ENCODE data around the gene DCAF17. TPM values are rescaled to one million over a fixed set of nuclear protein-coding genes. Genes with fewer than 3 reads are reported as not detected.

Gene DCAF17
- total RNA-seq, 4 donors from 2014 or later, result 38.7 to 52.1 (median 46.2) TPM

GRCh38 chr2:171390941-171391516 is 43.0 kb upstream of the DCAF17 start:
- H3K36me3 ChIP-seq, result no peaks in the 10 kb centered on the region
- H3K9me3 ChIP-seq, result no peaks in the 10 kb centered on the region
- no peaks in the 10 kb centered on the region for H3K27me3 ChIP-seq
- WGBS, 2 donors, result 98 to 100% methylated on average over 1 of the region's 1 CpG
- intact Hi-C loops (cut with DNase I), result no loop called here
- peaks cover 1 to 5% of the 10 kb centered on the region in 2 donors for H3K4me1 ChIP-seq
- H3K27ac ChIP-seq, result no peak overlapping the region
- TF ChIP-seq CTCF (IDR thresholded peaks at IDR 0.05), result no peak
- TF ChIP-seq POLR2A (IDR thresholded peaks at IDR 0.05), result no peak
- DNase-seq, result no peak
- no peak overlapping the region for H3K4me3 ChIP-seq (replicated peaks in 1 of 3)

- 95 to 97% methylated on average over 2 of the region's 2 CpGs for WGBS, 2 donors
- TF ChIP-seq CTCF (IDR thresholded peaks at IDR 0.05), result no peak
- no peak for TF ChIP-seq POLR2A (IDR thresholded peaks at IDR 0.05)
- H3K9me3 ChIP-seq, result no peaks in the 10 kb centered on the region
Observed at GRCh38 chr2:171391532-171391931, 42.5 kb upstream of the DCAF17 start.

GRCh38 chr2:171393487-171393886 is 40.5 kb upstream of the DCAF17 start:
- TF ChIP-seq CTCF (IDR thresholded peaks at IDR 0.05), result no peak
- no peak for TF ChIP-seq POLR2A (IDR thresholded peaks at IDR 0.05)
- no peak for DNase-seq
- Histone ChIP-seq H3K27me3 (no peaks in the 10 kb centered on the region), H3K4me1 (no peaks in the 10 kb centered on the region), H3K27ac (no peak overlapping the region), H3K4me3 (replicated peaks in 1 of 3) (no peak overlapping the region), H3K36me3 (no peaks in the 10 kb centered on the region), H3K9me3 (no peaks in the 10 kb centered on the region)
- intact Hi-C loops (cut with DNase I), result no loop called here
- WGBS, 2 donors, result 98 to 100% methylated on average over 1 of the region's 1 CpG

More at GRCh38 chr2:171391532-171391931, 42.5 kb upstream of the DCAF17 start:
- intact Hi-C loops (cut with DNase I), result no loop called here
- DNase-seq, result no peak
- H3K4me3 ChIP-seq (replicated peaks in 1 of 3), result no peak overlapping the region
- H3K4me1 ChIP-seq, result no peaks in the 10 kb centered on the region
- no peak overlapping the region for H3K27ac ChIP-seq
- H3K36me3 ChIP-seq, result no peaks in the 10 kb centered on the region
- no peaks in the 10 kb centered on the region for H3K27me3 ChIP-seq

DNA sequence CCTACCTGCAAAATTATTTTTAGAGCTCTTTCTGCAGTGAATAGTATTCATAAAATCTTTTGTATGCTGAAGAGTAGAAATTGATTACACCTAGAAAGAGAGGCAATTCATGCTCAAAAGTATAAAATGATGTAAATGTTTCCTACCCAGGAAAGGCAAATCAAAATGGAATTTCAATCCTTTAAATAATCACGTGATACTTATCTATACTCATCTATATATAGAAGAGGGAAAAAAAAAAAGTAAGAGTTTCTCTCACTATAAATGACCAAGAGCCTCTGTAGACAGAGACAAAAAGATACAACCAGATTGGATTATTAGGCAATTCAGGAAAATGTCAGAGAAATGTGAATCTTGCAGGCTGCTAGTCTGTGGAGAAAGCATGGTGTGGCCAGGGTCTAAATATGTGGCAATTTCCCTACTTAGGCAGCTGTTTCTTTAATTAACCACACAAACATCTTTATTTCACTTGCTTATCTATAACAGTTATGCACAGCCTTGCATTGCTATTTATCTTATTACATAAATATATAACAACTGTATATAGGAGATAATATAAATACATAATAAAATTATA is 39.8 kb upstream of the DCAF17 start:
- intact Hi-C loops (cut with DNase I), result no loop called here
- DNase-seq, result no peak
- TF ChIP-seq CTCF (IDR thresholded peaks at IDR 0.05) (no peak), POLR2A (IDR thresholded peaks at IDR 0.05) (no peak)
- Histone ChIP-seq H3K9me3 (no peaks in the 10 kb centered on the region), H3K27ac (no peak overlapping the region), H3K27me3 (no peaks in the 10 kb centered on the region), H3K4me3 (replicated peaks in 1 of 3) (no peak overlapping the region), H3K4me1 (no peaks in the 10 kb centered on the region), H3K36me3 (no peaks in the 10 kb centered on the region)
- WGBS, 2 donors, result 79 to 96% methylated on average over 1 of the region's 1 CpG

- Histone ChIP-seq H3K4me1 (no peaks in the 10 kb centered on the region), H3K4me3 (replicated peaks in 1 of 3) (no peak overlapping the region), H3K27ac (no peak overlapping the region), H3K9me3 (no peaks in the 10 kb centered on the region), H3K36me3 (no peaks in the 10 kb centered on the region), H3K27me3 (no peaks in the 10 kb centered on the region)
- DNase-seq, result no peak
- no peak for TF ChIP-seq CTCF (IDR thresholded peaks at IDR 0.05)
- TF ChIP-seq POLR2A (IDR thresholded peaks at IDR 0.05), result no peak
- intact Hi-C loops (cut with DNase I), result no loop called here
Observed at GRCh38 chr2:171399292-171399691, 34.7 kb upstream of the DCAF17 start.

Data from thyroid gland (tissue), 4 donors.